PC-3 (cell line): ENCODE measurements around the gene HPN. TPM values are rescaled to one million over a fixed set of nuclear protein-coding genes. Genes with fewer than 3 reads are reported as not detected.
A peak's percentile ranks its signal among the peaks of the same experiment; 100 is the strongest.

Source experiments
- ATAC-seq: fragments of 200-7000 bp; cut with Tn5 transposase; 2 replicates; pipeline ENCODE4 v1.9.1; 2020; ENCODE audit warnings: mild to moderate bottlenecking, moderate library complexity
- BruUV-seq: library from RNA; stranded (reverse); fragments of 400-500 nt; replicated peaks from 2 replicates; lab custom pipeline; 2021; lab: Mats Ljungman, UMichigan
- CTCF ChIA-PET: fragments of 300-600 bp; sonication (Branson Sonifier 250); formaldehyde crosslinking; loops from one replicate; lab custom pipeline; 2022; ENCODE audit warnings: antibody characterized with exemption; lab: Charles Lee
- POLR2A ChIA-PET: fragments of 300-600 bp; sonication (Branson Sonifier 250); formaldehyde crosslinking; loops from one replicate; lab custom pipeline; 2022; ENCODE audit warnings: antibody characterized with exemption; ENCODE audit not compliant: unreplicated experiment; lab: Charles Lee
- DNase-seq: peaks from one replicate; pipeline ENCODE4 v3.0.0-alpha.2; 2015
- H2AFZ ChIP-seq: fragments of 300-600 bp; sonication (generic); 2 replicates; pipeline ENCODE4 v1.6.0; 2016; ENCODE audit warnings: antibody characterized with exemption, low read length
- H3F3A ChIP-seq: fragments of 300-600 bp; sonication (generic); one replicate; pipeline ENCODE4 v1.6.0; 2017; ENCODE audit warnings: antibody characterized with exemption, low read length, control low read depth, mild to moderate bottlenecking; ENCODE audit not compliant: unreplicated experiment
- H3K27ac ChIP-seq: fragments of 300-600 bp; sonication (generic); 2 replicates; pipeline ENCODE4 v1.5.1; 2016; ENCODE audit warnings: mild to moderate bottlenecking, low read length
- H3K27me3 ChIP-seq: fragments of 300-600 bp; sonication (generic); 2 replicates; pipeline ENCODE4 v1.6.1; 2016; ENCODE audit warnings: low read length, mixed read lengths
- H3K36me3 ChIP-seq: fragments of 300-600 bp; sonication (generic); 2 replicates; pipeline ENCODE4 v1.6.1; 2016; ENCODE audit warnings: low read depth, mixed run types, low read length, mixed read lengths
- H3K4me1 ChIP-seq: fragments of 300-600 bp; sonication (generic); 2 replicates; pipeline ENCODE4 v1.5.1; 2016; ENCODE audit warnings: low read length; ENCODE audit not compliant: insufficient read depth
- H3K4me2 ChIP-seq: fragments of 300-600 bp; sonication (generic); 2 replicates; pipeline ENCODE4 v1.6.0; 2016; ENCODE audit warnings: low read length
- H3K4me3 ChIP-seq: fragments of 300-600 bp; sonication (generic); 2 replicates; pipeline ENCODE4 v1.5.1; 2016; ENCODE audit warnings: mild to moderate bottlenecking, low read length, mixed read lengths
- H3K79me2 ChIP-seq: fragments of 300-600 bp; sonication (generic); 2 replicates; pipeline ENCODE4 v1.6.1; 2017; ENCODE audit warnings: low read length, mixed read lengths
- H3K9ac ChIP-seq: fragments of 300-600 bp; sonication (generic); 2 replicates; pipeline ENCODE4 v1.6.0; 2016; ENCODE audit warnings: mild to moderate bottlenecking, low read length
- H3K9me2 ChIP-seq: fragments of 300-600 bp; sonication (generic); replicated peaks from 2 replicates; pipeline ENCODE4 v1.6.1; 2016; ENCODE audit warnings: mixed run types, low read length, mixed read lengths
- H3K9me3 ChIP-seq: fragments of 300-600 bp; sonication (generic); 2 replicates; pipeline ENCODE4 v1.6.1; 2016; ENCODE audit warnings: low read length, mixed read lengths
- H4K20me1 ChIP-seq: fragments of 300-600 bp; sonication (generic); 2 replicates; pipeline ENCODE4 v1.6.1; 2016; ENCODE audit warnings: low read length, mixed read lengths
- EZH2 ChIP-seq: fragments of 300-600 bp; sonication (generic); IDR thresholded peaks from one replicate; pipeline ENCODE4 v1.6.1; 2017; ENCODE audit warnings: antibody characterized with exemption, mild to moderate bottlenecking, low read length; ENCODE audit not compliant: unreplicated experiment
- EZH2phosphoT487 ChIP-seq: fragments of 300-600 bp; sonication (generic); IDR thresholded peaks from 2 replicates; pipeline ENCODE4 v1.6.1; 2018; ENCODE audit warnings: mild to moderate bottlenecking, antibody characterized with exemption, low read length, borderline replicate concordance
- intact Hi-C: fragments of 100-400 bp; cut with micrococcal nuclease; formaldehyde crosslinking; loops from 2 replicates; pipeline ENCODE4 v1.9.0; 2023
- total RNA-seq: library from RNA; depleted of rRNA; stranded (reverse); fragments of >200 nt; gene quantifications from 2 replicates; pipeline ENCODE4 v1.2.3, GENCODE V29; 2014
- TF ChIP-seq, protein P1 (sequence below): fragments of 300-600 bp; sonication (generic); conservative IDR thresholded peaks from 2 replicates; pipeline ENCODE4 v1.5.1; 2017; ENCODE audit warnings: antibody characterized with exemption, low read depth, mild to moderate bottlenecking, low read length

HPN gene
- total RNA-seq, 1 experiment from 2014 or later: 0.18 TPM

DNA sequence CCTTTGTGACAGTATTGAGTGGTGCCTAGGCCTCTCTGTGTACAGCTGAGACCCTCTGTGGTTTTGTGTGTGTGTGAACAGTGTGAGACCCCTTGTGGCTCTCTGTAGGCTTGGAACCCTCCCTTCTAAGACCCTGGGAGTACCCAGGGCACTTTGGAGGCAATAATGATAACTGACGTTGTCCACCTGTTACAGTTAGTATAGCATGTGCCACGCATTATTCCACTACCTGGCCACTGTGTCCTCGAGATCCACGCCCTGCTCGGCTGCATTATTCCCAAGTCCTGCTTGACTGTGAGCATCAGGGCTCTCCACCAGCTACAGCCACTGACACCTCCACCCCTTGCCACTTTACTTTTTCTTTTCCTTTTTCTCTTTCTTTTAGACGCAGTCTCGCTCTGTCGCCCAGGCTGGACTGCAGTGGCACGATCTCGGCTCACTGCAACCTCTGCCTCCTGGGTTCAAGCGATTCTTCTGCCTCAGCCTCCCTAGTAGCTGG is 39.4 kb upstream of the HPN start:
- Histone ChIP-seq H3K4me2 (peak overlapping the region; percentile 83), H3K79me2 (peaks cover 45% of the 10 kb centered on the region), H3K4me1 (peaks cover 28% of the 10 kb centered on the region), H3K9me3 (no peaks in the 10 kb centered on the region), H3K27ac (no peak overlapping the region), H3K27me3 (no peaks in the 10 kb centered on the region), H3K36me3 (no peaks in the 10 kb centered on the region), H3K9me2 (no peaks in the 10 kb centered on the region), H3F3A (no peaks in the 10 kb centered on the region), H4K20me1 (peaks cover 8% of the 10 kb centered on the region; the same call in 1 of the 2 replicates), H3K4me3 (no peak overlapping the region; the same call in 1 of the 2 replicates), H2AFZ (no peak overlapping the region), H3K9ac (no peak overlapping the region)
- no TSS peak for BruUV-seq
- ChIA-PET POLR2A (interaction anchor here (0.7 kb wide), 1 partner anchor 1052 kb away, joined by 7 read pairs; the partner anchor contains the start of gene THAP8), CTCF (no interaction called here)
- DNase-seq (no peak), ATAC-seq (no peak)
- intact Hi-C loops: no loop called here
- TF ChIP-seq, protein P1, sequence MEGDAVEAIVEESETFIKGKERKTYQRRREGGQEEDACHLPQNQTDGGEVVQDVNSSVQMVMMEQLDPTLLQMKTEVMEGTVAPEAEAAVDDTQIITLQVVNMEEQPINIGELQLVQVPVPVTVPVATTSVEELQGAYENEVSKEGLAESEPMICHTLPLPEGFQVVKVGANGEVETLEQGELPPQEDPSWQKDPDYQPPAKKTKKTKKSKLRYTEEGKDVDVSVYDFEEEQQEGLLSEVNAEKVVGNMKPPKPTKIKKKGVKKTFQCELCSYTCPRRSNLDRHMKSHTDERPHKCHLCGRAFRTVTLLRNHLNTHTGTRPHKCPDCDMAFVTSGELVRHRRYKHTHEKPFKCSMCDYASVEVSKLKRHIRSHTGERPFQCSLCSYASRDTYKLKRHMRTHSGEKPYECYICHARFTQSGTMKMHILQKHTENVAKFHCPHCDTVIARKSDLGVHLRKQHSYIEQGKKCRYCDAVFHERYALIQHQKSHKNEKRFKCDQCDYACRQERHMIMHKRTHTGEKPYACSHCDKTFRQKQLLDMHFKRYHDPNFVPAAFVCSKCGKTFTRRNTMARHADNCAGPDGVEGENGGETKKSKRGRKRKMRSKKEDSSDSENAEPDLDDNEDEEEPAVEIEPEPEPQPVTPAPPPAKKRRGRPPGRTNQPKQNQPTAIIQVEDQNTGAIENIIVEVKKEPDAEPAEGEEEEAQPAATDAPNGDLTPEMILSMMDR: no peak
- no peak for TF ChIP-seq EZH2
- TF ChIP-seq EZH2phosphoT487: no peak

DNA sequence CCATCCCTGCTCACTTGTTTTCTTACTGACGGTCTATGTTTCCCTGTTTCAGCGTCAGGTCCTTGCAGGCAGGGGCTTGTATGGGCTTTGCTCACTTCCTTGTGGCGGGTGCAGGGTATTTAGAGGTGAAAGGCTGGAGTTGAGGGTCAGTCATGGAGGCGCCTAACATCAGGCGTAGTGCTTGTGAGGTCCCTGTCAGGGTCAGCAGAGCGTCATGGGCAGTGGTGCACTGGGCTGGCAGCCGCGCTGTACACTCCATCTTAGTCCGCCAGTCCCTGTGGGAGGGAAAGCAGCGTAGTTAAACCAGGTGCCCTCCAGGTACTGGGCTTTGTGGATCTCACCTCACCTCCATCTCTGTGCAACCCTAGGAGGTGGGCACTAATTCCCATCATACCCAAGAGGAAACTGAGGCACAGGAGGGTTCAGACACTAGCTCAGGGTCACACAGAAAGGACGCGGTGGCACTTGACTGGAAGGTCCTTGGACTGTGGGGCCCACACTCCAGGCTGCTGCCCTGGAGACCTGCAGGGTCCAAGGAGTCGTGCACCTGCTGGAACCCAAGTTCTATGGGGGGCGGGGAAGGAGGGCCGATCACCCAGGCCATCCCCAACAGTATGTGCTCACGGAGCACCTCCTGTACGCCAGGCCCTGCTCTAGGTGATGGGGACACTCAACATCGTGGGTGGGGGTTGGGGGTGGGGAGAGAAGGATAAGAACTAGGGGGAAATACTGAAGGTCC is 36.8 kb upstream of the HPN start:
- Histone ChIP-seq H2AFZ (no peak overlapping the region), H3K4me1 (peaks cover 23% of the 10 kb centered on the region), H3K4me3 (no peak overlapping the region), H3K27me3 (no peaks in the 10 kb centered on the region), H3K4me2 (no peak overlapping the region), H3K36me3 (no peaks in the 10 kb centered on the region), H3K9me2 (no peaks in the 10 kb centered on the region), H3K9me3 (no peaks in the 10 kb centered on the region), H3K27ac (no peak overlapping the region), H3F3A (no peaks in the 10 kb centered on the region), H4K20me1 (peaks cover 8% of the 10 kb centered on the region; the same call in 1 of the 2 replicates), H3K79me2 (peaks cover 44% of the 10 kb centered on the region), H3K9ac (no peak overlapping the region)
- no TSS peak for BruUV-seq
- DNase-seq: no peak
- POLR2A ChIA-PET: no interaction called here
- TF ChIP-seq EZH2 (no peak), EZH2phosphoT487 (no peak)
- TF ChIP-seq, protein P1: no peak
- ATAC-seq: no peak
- intact Hi-C loops: no loop called here
- CTCF ChIA-PET: no interaction called here
